Measurements from ENCODE around the gene CLDN34.
A peak's percentile ranks its signal among the peaks of the same experiment; 100 is the strongest.

CLDN34 gene

DNA sequence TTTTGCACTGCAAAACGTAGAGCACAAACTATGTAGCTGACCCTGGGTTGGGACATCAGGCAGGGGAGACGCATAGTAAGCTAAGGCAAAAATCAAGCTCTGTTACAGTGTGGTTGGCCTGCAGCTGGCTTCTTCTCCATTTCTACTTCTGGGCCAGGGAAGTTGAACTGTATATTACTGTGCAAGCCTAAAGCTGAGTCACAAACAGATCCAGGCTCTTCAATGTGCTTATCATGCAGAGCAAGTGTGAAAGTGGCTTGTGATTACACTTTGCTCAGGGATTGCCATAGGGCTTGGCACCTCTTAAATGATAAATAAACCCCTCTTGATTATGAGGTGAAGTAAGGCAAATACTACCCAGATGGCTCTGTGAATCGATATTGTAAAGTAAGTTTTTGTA lies 40.5 kb downstream of the CLDN34 start:
- no peak overlapping the region for H3K4me2 ChIP-seq (ENCODE audit: low read depth, low read length, poor library complexity, severe bottlenecking)
- H3K79me2 ChIP-seq (ENCODE audit: insufficient read depth, low read length): no peaks in the 10 kb centered on the region
- H3K9me3 ChIP-seq (ENCODE audit: insufficient read depth, low read length): no peaks in the 10 kb centered on the region
- H3K9ac ChIP-seq (ENCODE audit: low read length): no peak overlapping the region
- H3F3A ChIP-seq (ENCODE audit: insufficient read depth): peaks cover 21% of the 10 kb centered on the region
- no peak overlapping the region for H2AFZ ChIP-seq (ENCODE audit: low read depth, low read length, severe bottlenecking)
- no peak for TF ChIP-seq EZH2phosphoT487 (conservative IDR thresholded peaks at IDR 0.05; ENCODE audit: low read length)
- no peak overlapping the region for H3K4me3 ChIP-seq (ENCODE audit: insufficient read depth, low read length, poor library complexity, severe bottlenecking)
- no peaks in the 10 kb centered on the region for H3K9me2 ChIP-seq (replicated peaks; ENCODE audit: insufficient read depth, low read length)
- no peaks in the 10 kb centered on the region for H3K36me3 ChIP-seq (ENCODE audit: low read length)
- no peaks in the 10 kb centered on the region for H4K20me1 ChIP-seq (ENCODE audit: low read depth, low read length)
- no peak overlapping the region for H3K27ac ChIP-seq (ENCODE audit: low read depth, low read length)
- no peaks in the 10 kb centered on the region for H3K27me3 ChIP-seq (ENCODE audit: low read length)

GRCh38 chrX:10008483-10009056 lies 41.4 kb downstream of the CLDN34 start:
- Histone ChIP-seq H3K9me3 (ENCODE audit: insufficient read depth, low read length) (no peaks in the 10 kb centered on the region), H4K20me1 (ENCODE audit: low read depth, low read length) (no peaks in the 10 kb centered on the region), H3K27ac (ENCODE audit: low read depth, low read length) (no peak overlapping the region), H3K36me3 (ENCODE audit: low read length) (no peaks in the 10 kb centered on the region), H3K4me2 (ENCODE audit: low read depth, low read length, poor library complexity, severe bottlenecking) (no peak overlapping the region), H3K4me3 (ENCODE audit: insufficient read depth, low read length, poor library complexity, severe bottlenecking) (no peak overlapping the region), H3K9me2 (replicated peaks; ENCODE audit: insufficient read depth, low read length) (no peaks in the 10 kb centered on the region), H3K79me2 (ENCODE audit: insufficient read depth, low read length) (no peaks in the 10 kb centered on the region), H3K27me3 (ENCODE audit: low read length) (no peaks in the 10 kb centered on the region), H3K9ac (ENCODE audit: low read length) (no peak overlapping the region), H3F3A (ENCODE audit: insufficient read depth) (peaks cover 24% of the 10 kb centered on the region), H2AFZ (ENCODE audit: low read depth, low read length, severe bottlenecking) (no peak overlapping the region)
- TF ChIP-seq EZH2phosphoT487 (conservative IDR thresholded peaks at IDR 0.05; ENCODE audit: low read length): no peak
- TF ChIP-seq, protein P1, sequence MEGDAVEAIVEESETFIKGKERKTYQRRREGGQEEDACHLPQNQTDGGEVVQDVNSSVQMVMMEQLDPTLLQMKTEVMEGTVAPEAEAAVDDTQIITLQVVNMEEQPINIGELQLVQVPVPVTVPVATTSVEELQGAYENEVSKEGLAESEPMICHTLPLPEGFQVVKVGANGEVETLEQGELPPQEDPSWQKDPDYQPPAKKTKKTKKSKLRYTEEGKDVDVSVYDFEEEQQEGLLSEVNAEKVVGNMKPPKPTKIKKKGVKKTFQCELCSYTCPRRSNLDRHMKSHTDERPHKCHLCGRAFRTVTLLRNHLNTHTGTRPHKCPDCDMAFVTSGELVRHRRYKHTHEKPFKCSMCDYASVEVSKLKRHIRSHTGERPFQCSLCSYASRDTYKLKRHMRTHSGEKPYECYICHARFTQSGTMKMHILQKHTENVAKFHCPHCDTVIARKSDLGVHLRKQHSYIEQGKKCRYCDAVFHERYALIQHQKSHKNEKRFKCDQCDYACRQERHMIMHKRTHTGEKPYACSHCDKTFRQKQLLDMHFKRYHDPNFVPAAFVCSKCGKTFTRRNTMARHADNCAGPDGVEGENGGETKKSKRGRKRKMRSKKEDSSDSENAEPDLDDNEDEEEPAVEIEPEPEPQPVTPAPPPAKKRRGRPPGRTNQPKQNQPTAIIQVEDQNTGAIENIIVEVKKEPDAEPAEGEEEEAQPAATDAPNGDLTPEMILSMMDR (IDR thresholded peaks at IDR 0.05; ENCODE audit: insufficient read depth, low read length, poor library complexity, severe bottlenecking): no peak

- TF ChIP-seq EZH2phosphoT487 (conservative IDR thresholded peaks at IDR 0.05; ENCODE audit: low read length): no peak
- TF ChIP-seq, protein P1 (IDR thresholded peaks at IDR 0.05; ENCODE audit: insufficient read depth, low read length, poor library complexity, severe bottlenecking): no peak
- Histone ChIP-seq H3F3A (ENCODE audit: insufficient read depth) (peaks cover 29% of the 10 kb centered on the region), H3K36me3 (ENCODE audit: low read length) (no peaks in the 10 kb centered on the region), H3K9me2 (replicated peaks; ENCODE audit: insufficient read depth, low read length) (no peaks in the 10 kb centered on the region), H2AFZ (ENCODE audit: low read depth, low read length, severe bottlenecking) (no peak overlapping the region), H3K79me2 (ENCODE audit: insufficient read depth, low read length) (no peaks in the 10 kb centered on the region), H3K27ac (ENCODE audit: low read depth, low read length) (peak overlapping the region; percentile 90; the same call in 1 of the 2 replicates), H3K4me2 (ENCODE audit: low read depth, low read length, poor library complexity, severe bottlenecking) (peak overlapping the region; percentile 53), H3K9me3 (ENCODE audit: insufficient read depth, low read length) (no peaks in the 10 kb centered on the region), H3K27me3 (ENCODE audit: low read length) (no peaks in the 10 kb centered on the region), H3K4me3 (ENCODE audit: insufficient read depth, low read length, poor library complexity, severe bottlenecking) (no peak overlapping the region), H4K20me1 (ENCODE audit: low read depth, low read length) (no peaks in the 10 kb centered on the region), H3K9ac (ENCODE audit: low read length) (peak overlapping the region; percentile 11; the same call in 1 of the 2 replicates)
Measured at GRCh38 chrX:10009741-10010140, 42.6 kb downstream of the CLDN34 start.

- Histone ChIP-seq H3K27ac (ENCODE audit: low read depth, low read length) (peak overlapping the region; percentile 90), H3K36me3 (ENCODE audit: low read length) (no peaks in the 10 kb centered on the region), H3K27me3 (ENCODE audit: low read length) (no peaks in the 10 kb centered on the region), H4K20me1 (ENCODE audit: low read depth, low read length) (no peaks in the 10 kb centered on the region), H2AFZ (ENCODE audit: low read depth, low read length, severe bottlenecking) (peak overlapping the region; percentile 27), H3K9ac (ENCODE audit: low read length) (peak overlapping the region; percentile 45; the same call in 1 of the 2 replicates), H3K4me3 (ENCODE audit: insufficient read depth, low read length, poor library complexity, severe bottlenecking) (peak overlapping the region; percentile 4), H3K9me2 (replicated peaks; ENCODE audit: insufficient read depth, low read length) (no peaks in the 10 kb centered on the region), H3K79me2 (ENCODE audit: insufficient read depth, low read length) (no peaks in the 10 kb centered on the region), H3F3A (ENCODE audit: insufficient read depth) (peaks cover 29% of the 10 kb centered on the region), H3K9me3 (ENCODE audit: insufficient read depth, low read length) (no peaks in the 10 kb centered on the region), H3K4me2 (ENCODE audit: low read depth, low read length, poor library complexity, severe bottlenecking) (peak overlapping the region; percentile 53)
- TF ChIP-seq, protein P1 (IDR thresholded peaks at IDR 0.05; ENCODE audit: insufficient read depth, low read length, poor library complexity, severe bottlenecking): no peak
- TF ChIP-seq EZH2phosphoT487 (conservative IDR thresholded peaks at IDR 0.05; ENCODE audit: low read length): no peak
Measured at GRCh38 chrX:10010686-10011085, 43.5 kb downstream of the CLDN34 start.
